Inflammatory macrophage (primary cell): ENCODE measurements around the gene GPR161.

Experiments
- DNase-seq, 2 donors: peaks; one replicate each; pipeline ENCODE4 v3.0.0-alpha.2; 2020 to 2022

GPR161 gene

GRCh38 chr1:168031198-168031597 is 105.5 kb downstream of the GPR161 start:
- peak in 1 of 2 donors; percentile 14 for DNase-seq
